ENCODE measurements around the gene ANKDD1A. TPM values are rescaled to one million over a fixed set of nuclear protein-coding genes. Genes with fewer than 3 reads are reported as not detected.

The ANKDD1A gene
- total RNA-seq, 1 experiment from 2014 or later, result 2.3 TPM

DNA sequence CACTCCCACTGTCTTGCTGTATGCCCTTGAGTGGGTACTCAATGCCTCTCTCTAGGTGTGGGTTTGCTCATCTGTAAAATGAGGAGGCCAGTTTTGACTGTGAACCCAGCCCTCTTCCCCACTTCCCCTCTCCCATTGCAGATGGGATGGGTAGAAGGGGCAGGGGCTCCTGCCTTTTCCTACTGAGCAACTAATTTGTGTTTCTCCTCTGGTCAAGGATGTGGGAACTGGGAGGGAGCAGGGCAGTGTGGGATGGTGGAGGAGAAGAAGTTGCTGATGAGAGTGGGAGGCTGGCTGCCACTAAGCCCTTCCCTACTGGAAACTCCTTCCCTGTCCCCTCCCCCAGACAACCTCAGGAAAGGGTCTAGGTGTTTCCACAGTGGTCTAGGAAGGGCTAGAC, 20.1 kb upstream of the ANKDD1A start:
- Histone ChIP-seq H3K27ac (ENCODE audit: low read depth, low read length, poor library complexity, severe bottlenecking) (no peak overlapping the region), H3K9me3 (ENCODE audit: low read depth, low read length, poor library complexity, severe bottlenecking) (no peaks in the 10 kb centered on the region), H3K36me3 (ENCODE audit: insufficient read depth, low read length, poor library complexity, severe bottlenecking) (no peaks in the 10 kb centered on the region), H3K4me1 (ENCODE audit: insufficient read depth, low read length, poor library complexity, severe bottlenecking) (peaks cover 29% of the 10 kb centered on the region), H3K4me3 (ENCODE audit: low read depth, low read length, poor library complexity, severe bottlenecking) (no peak overlapping the region), H3K27me3 (replicated peaks; ENCODE audit: insufficient read depth, low read depth, low read length, poor library complexity) (no peaks in the 10 kb centered on the region)
- POLR2A ChIA-PET (ENCODE audit: low non-redundant PET), result no interaction called here
- intact Hi-C loops (cut with micrococcal nuclease; ENCODE audit: unreplicated experiment), result no loop called here
- TF ChIP-seq EZH2 (IDR thresholded peaks at IDR 0.05; ENCODE audit: borderline replicate concordance, low read depth, low read length, poor library complexity, severe bottlenecking) (no peak), CTCF (conservative IDR thresholded peaks at IDR 0.05; ENCODE audit: low read depth, low read length) (no peak)
- CTCF ChIA-PET, result no interaction called here
- DNase-seq (ENCODE audit: low spot score), result no peak
- no TSS peak for BruUV-seq (replicated peaks)

DNA sequence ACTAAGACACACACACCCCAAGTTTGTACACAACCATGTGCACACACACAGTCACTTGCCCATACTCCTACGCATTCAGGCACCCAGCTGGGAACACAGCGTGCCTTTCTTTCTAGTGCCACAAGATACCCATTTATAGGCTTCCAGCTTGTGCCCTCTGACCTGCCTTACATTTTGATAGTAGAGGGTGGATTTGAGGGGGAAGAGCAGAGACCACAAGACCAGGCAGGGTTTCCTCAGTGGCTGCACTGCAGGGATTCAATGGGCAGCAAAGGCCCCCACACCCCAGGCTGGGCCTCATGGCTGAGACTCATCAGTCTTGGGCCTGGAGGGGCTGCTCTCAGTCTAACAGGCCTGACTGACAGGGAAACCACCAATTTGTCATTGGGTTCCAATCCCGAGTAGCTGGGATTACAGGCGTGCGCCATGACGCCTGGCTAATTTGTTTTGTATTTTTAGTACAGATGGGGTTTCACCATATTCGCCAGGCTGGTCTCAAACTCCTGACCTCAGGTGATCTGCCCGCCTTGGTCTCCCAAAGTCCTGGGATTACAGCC, 18.8 kb upstream of the ANKDD1A start:
- no peaks in the 10 kb centered on the region for H3K36me3 ChIP-seq (ENCODE audit: insufficient read depth, low read length, poor library complexity, severe bottlenecking)
- BruUV-seq (replicated peaks), result no TSS peak
- CTCF ChIA-PET, result no interaction called here
- peaks cover 29% of the 10 kb centered on the region for H3K4me1 ChIP-seq (ENCODE audit: insufficient read depth, low read length, poor library complexity, severe bottlenecking)
- intact Hi-C loops (cut with micrococcal nuclease; ENCODE audit: unreplicated experiment), result no loop called here
- no peaks in the 10 kb centered on the region for H3K9me3 ChIP-seq (ENCODE audit: low read depth, low read length, poor library complexity, severe bottlenecking)
- no peak for DNase-seq (ENCODE audit: low spot score)
- POLR2A ChIA-PET (ENCODE audit: low non-redundant PET), result interaction anchor here (0.6 kb wide), 1 partner anchor 50 kb away, joined by 3 read pairs; no protein-coding TSS in a partner anchor
- H3K4me3 ChIP-seq (ENCODE audit: low read depth, low read length, poor library complexity, severe bottlenecking), result no peak overlapping the region
- no peaks in the 10 kb centered on the region for H3K27me3 ChIP-seq (replicated peaks; ENCODE audit: insufficient read depth, low read depth, low read length, poor library complexity)
- TF ChIP-seq CTCF (conservative IDR thresholded peaks at IDR 0.05; ENCODE audit: low read depth, low read length) (no peak), EZH2 (IDR thresholded peaks at IDR 0.05; ENCODE audit: borderline replicate concordance, low read depth, low read length, poor library complexity, severe bottlenecking) (no peak)
- H3K27ac ChIP-seq (ENCODE audit: low read depth, low read length, poor library complexity, severe bottlenecking), result no peak overlapping the region

DNA sequence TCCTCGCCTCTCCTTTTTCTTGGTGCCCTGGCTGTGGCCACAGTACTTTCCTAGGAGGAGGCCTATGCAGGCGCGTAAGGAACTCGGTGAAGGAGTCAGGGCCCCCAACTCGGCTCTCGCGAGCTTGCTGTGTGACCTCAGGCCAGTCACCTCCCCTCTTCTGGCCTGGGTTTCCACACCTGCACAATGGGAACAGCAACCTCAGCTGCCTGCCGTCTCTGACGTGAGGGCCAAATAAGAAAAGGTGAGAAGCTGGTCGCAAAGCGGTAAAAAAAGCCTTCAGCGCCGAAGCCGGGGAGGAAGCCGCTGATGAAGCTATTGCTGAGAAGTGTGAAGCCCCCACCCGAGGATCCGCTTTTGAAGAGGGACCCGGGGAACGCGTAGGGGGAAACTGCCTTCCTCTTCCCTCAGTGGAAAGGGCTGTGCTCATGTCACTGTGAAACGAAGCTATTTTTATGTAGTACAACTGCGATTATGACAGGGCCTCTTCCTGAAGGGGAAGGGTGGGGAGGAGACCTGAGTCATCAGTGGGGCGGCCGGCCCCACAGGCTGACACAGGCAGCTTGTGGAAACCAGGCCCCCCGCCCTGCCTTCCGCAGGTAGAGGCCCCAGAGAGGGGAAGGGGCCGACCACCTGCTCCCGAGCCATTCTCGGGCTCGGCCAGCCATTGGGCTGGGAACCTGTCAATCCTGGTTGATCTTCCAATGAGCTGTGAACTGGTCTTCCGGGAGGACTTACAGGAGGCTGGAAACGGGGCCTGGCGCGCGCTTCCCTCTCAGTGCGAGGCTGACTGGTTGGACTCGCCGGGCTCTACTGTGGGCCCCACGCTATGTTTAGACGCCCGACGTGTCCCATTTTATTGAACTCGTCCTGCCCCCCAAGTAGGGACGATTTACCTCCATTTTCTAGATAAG, 18.0 kb upstream of the ANKDD1A start:
- Histone ChIP-seq H3K36me3 (ENCODE audit: insufficient read depth, low read length, poor library complexity, severe bottlenecking) (no peaks in the 10 kb centered on the region), H3K27ac (ENCODE audit: low read depth, low read length, poor library complexity, severe bottlenecking) (no peak overlapping the region), H3K27me3 (replicated peaks; ENCODE audit: insufficient read depth, low read depth, low read length, poor library complexity) (no peaks in the 10 kb centered on the region), H3K9me3 (ENCODE audit: low read depth, low read length, poor library complexity, severe bottlenecking) (no peaks in the 10 kb centered on the region), H3K4me1 (ENCODE audit: insufficient read depth, low read length, poor library complexity, severe bottlenecking) (peaks cover 29% of the 10 kb centered on the region), H3K4me3 (ENCODE audit: low read depth, low read length, poor library complexity, severe bottlenecking) (no peak overlapping the region)
- ChIA-PET CTCF (no interaction called here), POLR2A (ENCODE audit: low non-redundant PET) (interaction anchor here (0.6 kb wide), 1 partner anchor 51 kb away, joined by 3 read pairs; no protein-coding TSS in a partner anchor)
- TF ChIP-seq CTCF (conservative IDR thresholded peaks at IDR 0.05; ENCODE audit: low read depth, low read length) (no peak), EZH2 (IDR thresholded peaks at IDR 0.05; ENCODE audit: borderline replicate concordance, low read depth, low read length, poor library complexity, severe bottlenecking) (no peak)
- BruUV-seq (replicated peaks), result no TSS peak
- DNase-seq (ENCODE audit: low spot score), result peak; percentile 35
- intact Hi-C loops (cut with micrococcal nuclease; ENCODE audit: unreplicated experiment), result no loop called here
